ENCODE data around the gene NAP1L1.

Gene NAP1L1

GRCh38 chr12:76041406-76041805 lies 43.1 kb downstream of the NAP1L1 start:
- DNase-seq (ENCODE audit: low read depth in 2 of 2, low spot score in 1 of 2): no peak

- DNase-seq (ENCODE audit: low read depth in 2 of 2, low spot score in 1 of 2): no peak
Observed at GRCh38 chr12:76040461-76040860, 44.0 kb downstream of the NAP1L1 start.

GRCh38 chr12:76038176-76038575 lies 46.3 kb downstream of the NAP1L1 start:
- DNase-seq (ENCODE audit: low read depth in 2 of 2, low spot score in 1 of 2): no peak

- DNase-seq (ENCODE audit: low read depth in 2 of 2, low spot score in 1 of 2): no peak
Observed at GRCh38 chr12:76037130-76038103, 47.1 kb downstream of the NAP1L1 start.

- no peak for DNase-seq (ENCODE audit: low read depth in 2 of 2, low spot score in 1 of 2)
Observed at GRCh38 chr12:76035045-76035444, 49.4 kb downstream of the NAP1L1 start.

- no peak for DNase-seq (ENCODE audit: low read depth in 2 of 2, low spot score in 1 of 2)
Observed at GRCh38 chr12:76033081-76034011, 51.1 kb downstream of the NAP1L1 start.

- no peak for DNase-seq (ENCODE audit: low read depth in 2 of 2, low spot score in 1 of 2)
Observed at GRCh38 chr12:76032043-76032981, 52.2 kb downstream of the NAP1L1 start.

GRCh38 chr12:76031414-76032042 lies 53.0 kb downstream of the NAP1L1 start, which contains the start of gene PHLDA1:
PHLDA1 (minus strand) TSS chr12:76031776.
- peak; percentile 89 to 95 for DNase-seq (ENCODE audit: low read depth in 2 of 2, low spot score in 1 of 2)

- DNase-seq (ENCODE audit: low read depth in 2 of 2, low spot score in 1 of 2): no peak
Observed at GRCh38 chr12:76031081-76031413, 53.4 kb downstream of the NAP1L1 start.

GRCh38 chr12:76030341-76031080 lies 54.0 kb downstream of the NAP1L1 start:
- peak; percentile 20 for DNase-seq (ENCODE audit: low read depth in 2 of 2, low spot score in 1 of 2)

GRCh38 chr12:76029982-76030340 lies 54.5 kb downstream of the NAP1L1 start:
- DNase-seq (ENCODE audit: low read depth in 2 of 2, low spot score in 1 of 2): no peak

- no peak for DNase-seq (ENCODE audit: low read depth in 2 of 2, low spot score in 1 of 2)
Observed at GRCh38 chr12:76028571-76029277, 55.8 kb downstream of the NAP1L1 start.

GRCh38 chr12:76026643-76027063 lies 57.8 kb downstream of the NAP1L1 start:
- no peak for DNase-seq (ENCODE audit: low read depth in 2 of 2, low spot score in 1 of 2)

- DNase-seq (ENCODE audit: low read depth in 2 of 2, low spot score in 1 of 2): no peak
Observed at GRCh38 chr12:76025601-76026575, 58.6 kb downstream of the NAP1L1 start.

GRCh38 chr12:76024942-76025600 lies 59.4 kb downstream of the NAP1L1 start:
- no peak for DNase-seq (ENCODE audit: low read depth in 2 of 2, low spot score in 1 of 2)

GRCh38 chr12:76024102-76024781 lies 60.2 kb downstream of the NAP1L1 start:
- DNase-seq (ENCODE audit: low read depth in 2 of 2, low spot score in 1 of 2): no peak
